ENCODE data around the gene UQCRC1. TPM values are rescaled to one million over a fixed set of nuclear protein-coding genes. Genes with fewer than 3 reads are reported as not detected.

UQCRC1 gene
- polyA plus RNA-seq, 3 donors, result 326 to 409 (median 350) TPM

GRCh38 chr3:48635222-48636021 lies 26.0 kb upstream of the UQCRC1 start, which contains the start of gene SLC26A6:
TSS of gene SLC26A6 (minus strand) at chr3:48635461. CDS start at chr3:48635393, 68 bp downstream.
- H3K4me1 Mint-ChIP-seq, result peaks cover 23% of the 10 kb centered on the region
- H2AFZ ChIP-seq (ENCODE audit: insufficient read depth, low read depth, low read length, poor library complexity, severe bottlenecking), result peak within 1 kb of the TSS; percentile 96
- H3K4me3 Mint-ChIP-seq, result peak within 1 kb of the TSS; percentile 93
- peak; percentile 75 for TF ChIP-seq CTCF (IDR thresholded peaks at IDR 0.05)
- H3K27ac Mint-ChIP-seq, result peak within 1 kb of the TSS; percentile 82 to 89 (median 84)
- H3K4me2 ChIP-seq (replicated peaks; ENCODE audit: extremely low read depth, low read length, poor library complexity, severe bottlenecking), result peak within 1 kb of the TSS; percentile 93
- peak within 1 kb of the TSS; percentile 31 to 78 for H3K27ac ChIP-seq (ENCODE audit: low read depth in 1 of 2, low read length in 2 of 2)
- peak within 1 kb of the TSS; percentile 80 for H3K9ac ChIP-seq (ENCODE audit: insufficient read depth, low read length, poor library complexity, severe bottlenecking)
- no peaks in the 10 kb centered on the region for H3K9me3 ChIP-seq (replicated peaks in 1 of 2; ENCODE audit: control insufficient read depth in 1 of 2, insufficient read depth in 1 of 2, low read length in 2 of 2)
- peaks cover 21 to 32% of the 10 kb centered on the region in 2 donors for H3K4me1 ChIP-seq (ENCODE audit: control insufficient read depth in 1 of 2, insufficient read depth in 2 of 2, low read length in 2 of 2)
- peaks cover 19% of the 10 kb centered on the region for H3K79me2 ChIP-seq (ENCODE audit: insufficient read depth, low read length)
- peaks cover 2 to 4% (median 2%) of the 10 kb centered on the region in 3 donors for H3K27me3 Mint-ChIP-seq (ENCODE audit: low read depth in 3 of 3)
- intact Hi-C loops (cut with micrococcal nuclease), result loop anchor here (2.0 to 10.0 kb wide), 2 partner anchors 71 to 171 kb away; a partner anchor contains a TSS
- WGBS (ENCODE audit: insufficient coverage), result under 1% methylated on average over 65 of the region's 68 CpGs
- peaks cover 16% of the 10 kb centered on the region for H4K20me1 ChIP-seq (ENCODE audit: insufficient read depth, low read length)
- peak; percentile 93 to 95 (median 94) for DNase-seq
- H3K27me3 ChIP-seq (ENCODE audit: control insufficient read depth in 2 of 2, insufficient read depth in 2 of 2, low read length in 2 of 2), result no peaks in the 10 kb centered on the region
- peak within 1 kb of the TSS; percentile 85 to 95 (median 89) for H3K4me3 ChIP-seq (replicated peaks in 1 of 3; ENCODE audit: low read depth in 2 of 3, low read length in 3 of 3)
- peaks cover 19 to 31% of the 10 kb centered on the region in 2 donors for H3K36me3 Mint-ChIP-seq
- no peaks in the 10 kb centered on the region for H3K9me3 Mint-ChIP-seq
- H3K36me3 ChIP-seq (replicated peaks in 1 of 2; ENCODE audit: control insufficient read depth in 1 of 2, insufficient read depth in 2 of 2, low read length in 2 of 2), result peaks cover 27 to 33% of the 10 kb centered on the region in 2 donors

GRCh38 chr3:48634661-48635221 lies 25.3 kb upstream of the UQCRC1 start:
- peak overlapping the region; percentile 29 to 78 for H3K27ac ChIP-seq (ENCODE audit: low read depth in 1 of 2, low read length in 2 of 2)
- peaks cover 23% of the 10 kb centered on the region for H3K4me1 Mint-ChIP-seq
- TF ChIP-seq CTCF (IDR thresholded peaks at IDR 0.05), result no peak
- peak overlapping the region; percentile 93 for H3K4me3 Mint-ChIP-seq
- H4K20me1 ChIP-seq (ENCODE audit: insufficient read depth, low read length), result peaks cover 16% of the 10 kb centered on the region
- peak overlapping the region; percentile 93 for H3K4me2 ChIP-seq (replicated peaks; ENCODE audit: extremely low read depth, low read length, poor library complexity, severe bottlenecking)
- intact Hi-C loops (cut with micrococcal nuclease), result loop anchor here (2.0 to 10.0 kb wide), 2 partner anchors 70 to 170 kb away; a partner anchor contains a TSS
- H3K36me3 ChIP-seq (replicated peaks in 1 of 2; ENCODE audit: control insufficient read depth in 1 of 2, insufficient read depth in 2 of 2, low read length in 2 of 2), result peaks cover 34 to 39% of the 10 kb centered on the region in 2 donors
- H2AFZ ChIP-seq (ENCODE audit: insufficient read depth, low read depth, low read length, poor library complexity, severe bottlenecking), result peak overlapping the region; percentile 96
- H3K79me2 ChIP-seq (ENCODE audit: insufficient read depth, low read length), result peaks cover 19% of the 10 kb centered on the region
- 1% methylated on average over 23 of the region's 30 CpGs for WGBS (ENCODE audit: insufficient coverage)
- peak in 2 of 3 donors; percentile 12 to 23 for DNase-seq
- H3K9me3 Mint-ChIP-seq, result no peaks in the 10 kb centered on the region
- H3K4me3 ChIP-seq (replicated peaks in 1 of 3; ENCODE audit: low read depth in 2 of 3, low read length in 3 of 3), result peak overlapping the region; percentile 85 to 95 (median 89)
- no peaks in the 10 kb centered on the region for H3K27me3 ChIP-seq (ENCODE audit: control insufficient read depth in 2 of 2, insufficient read depth in 2 of 2, low read length in 2 of 2)
- peaks cover 2 to 3% (median 2%) of the 10 kb centered on the region in 3 donors for H3K27me3 Mint-ChIP-seq (ENCODE audit: low read depth in 3 of 3)
- H3K9ac ChIP-seq (ENCODE audit: insufficient read depth, low read length, poor library complexity, severe bottlenecking), result peak overlapping the region; percentile 80
- peaks cover 25 to 38% of the 10 kb centered on the region in 2 donors for H3K36me3 Mint-ChIP-seq
- H3K27ac Mint-ChIP-seq, result peak overlapping the region in 6 of 7 donors; percentile 17 to 54 (median 34)
- H3K9me3 ChIP-seq (replicated peaks in 1 of 2; ENCODE audit: control insufficient read depth in 1 of 2, insufficient read depth in 1 of 2, low read length in 2 of 2), result no peaks in the 10 kb centered on the region
- peaks cover 21 to 32% of the 10 kb centered on the region in 2 donors for H3K4me1 ChIP-seq (ENCODE audit: control insufficient read depth in 1 of 2, insufficient read depth in 2 of 2, low read length in 2 of 2)
